ENCODE results near the gene EFCAB8.
A peak's percentile ranks its signal among the peaks of the same experiment; 100 is the strongest.
"Not testable (repeated sequence)": the region's sequence is repeated elsewhere in the genome, so short reads cannot be mapped to it uniquely, and the experiment has no call there.

EFCAB8 gene

GRCh38 chr20:32972181-32973076 lies 113.7 kb downstream of the EFCAB8 start:
- peak; percentile 87 for ATAC-seq
- peak; percentile 80 for DNase-seq

GRCh38 chr20:32973077-32973717 lies 114.5 kb downstream of the EFCAB8 start:
- DNase-seq (peak; percentile 18), ATAC-seq (no peak)

GRCh38 chr20:32974204-32975064 lies 115.7 kb downstream of the EFCAB8 start:
- not testable (repeated sequence) for DNase-seq, ATAC-seq

- DNase-seq, ATAC-seq: not testable (repeated sequence)
Observed at GRCh38 chr20:32975121-32975520, 116.4 kb downstream of the EFCAB8 start.

DNA sequence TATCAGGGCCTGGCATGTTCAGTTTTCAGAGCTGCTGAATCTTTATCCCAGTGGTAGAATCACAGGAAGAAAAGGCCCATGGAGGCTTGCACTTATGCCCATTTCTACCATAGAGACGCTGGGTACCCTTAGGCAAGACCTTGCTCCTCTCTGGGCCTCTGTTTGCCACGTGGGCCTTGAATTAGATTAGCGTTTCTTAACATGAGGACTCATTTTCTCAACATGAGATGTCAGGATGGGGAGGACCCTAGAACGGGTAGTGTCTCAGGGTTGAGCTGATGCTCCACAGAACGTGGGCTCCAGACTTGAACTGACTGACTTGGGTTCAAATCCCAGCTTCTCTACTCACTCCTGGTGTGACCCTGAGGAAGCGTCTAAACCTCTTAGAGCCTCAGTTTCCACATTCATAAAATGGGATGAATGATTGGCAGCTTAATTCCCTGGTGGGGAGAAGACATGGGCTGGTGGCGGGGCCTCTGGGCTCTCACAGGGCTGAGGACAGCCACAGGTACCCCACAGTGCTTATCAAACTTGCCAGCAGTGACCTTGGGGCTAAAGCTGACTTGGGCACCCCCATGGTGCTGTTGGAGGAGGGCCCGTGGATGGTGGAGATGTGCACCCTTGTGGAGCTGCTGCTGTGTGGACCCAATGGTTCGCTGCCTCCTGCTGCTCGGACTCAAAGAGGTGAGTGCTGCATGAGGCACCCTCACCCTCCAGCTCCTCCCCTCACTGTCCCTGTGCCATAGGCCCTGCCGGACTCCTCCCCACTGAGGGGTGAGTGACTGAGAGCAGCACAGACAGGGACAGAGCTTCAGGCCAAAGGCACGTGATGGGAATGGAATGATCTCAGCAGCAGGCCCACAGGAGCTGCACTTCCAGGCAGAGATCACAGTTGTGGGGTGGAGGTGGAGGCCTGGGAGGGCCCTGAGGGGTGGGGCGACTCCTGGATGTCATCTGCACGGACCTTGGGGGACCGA lies 117.3 kb downstream of the EFCAB8 start:
- ATAC-seq (no peak), DNase-seq (no peak)

DNA sequence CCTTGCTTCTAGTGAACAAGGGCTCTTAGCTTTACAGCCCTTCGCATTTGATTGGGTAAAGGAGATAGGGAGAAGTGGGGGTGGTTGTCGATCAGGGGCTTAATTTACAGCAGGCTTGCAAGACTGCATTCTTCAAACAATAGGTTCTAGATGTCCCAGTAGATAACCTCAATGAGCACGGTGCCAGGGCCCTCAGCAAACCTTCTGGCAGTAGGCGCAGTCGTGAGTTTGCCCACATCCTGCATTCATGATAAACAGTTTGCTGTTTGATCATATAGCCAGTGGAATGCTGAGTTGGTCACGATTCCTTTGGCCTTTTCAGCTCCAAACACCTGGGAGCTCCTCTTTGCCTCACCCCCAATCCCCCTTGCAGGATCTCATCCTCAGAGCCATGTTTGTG lies 118.0 kb downstream of the EFCAB8 start:
- DNase-seq (no peak), ATAC-seq (no peak)

GRCh38 chr20:32977281-32978008 lies 118.7 kb downstream of the EFCAB8 start:
- DNase-seq: no peak

DNA sequence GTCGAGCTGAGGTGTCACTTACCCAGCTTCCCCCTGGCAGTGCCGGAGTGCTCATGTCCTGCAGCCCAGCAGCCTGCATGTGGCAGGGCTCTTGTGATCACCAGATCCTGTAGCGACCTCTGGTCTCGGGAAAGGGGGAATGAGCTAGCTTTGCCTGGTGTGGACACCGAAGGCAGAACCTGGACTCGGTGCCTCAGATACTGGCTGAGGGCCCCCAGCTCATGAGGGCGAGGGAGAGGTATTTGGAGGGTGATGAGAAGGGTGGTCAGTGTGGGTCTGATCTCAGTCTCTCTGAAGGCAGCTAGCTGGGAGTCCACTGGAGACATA lies 119.2 kb downstream of the EFCAB8 start:
- no peak for DNase-seq
- no peak for ATAC-seq

More at GRCh38 chr20:32977281-32978008, 118.7 kb downstream of the EFCAB8 start:
- no peak for ATAC-seq

DNA sequence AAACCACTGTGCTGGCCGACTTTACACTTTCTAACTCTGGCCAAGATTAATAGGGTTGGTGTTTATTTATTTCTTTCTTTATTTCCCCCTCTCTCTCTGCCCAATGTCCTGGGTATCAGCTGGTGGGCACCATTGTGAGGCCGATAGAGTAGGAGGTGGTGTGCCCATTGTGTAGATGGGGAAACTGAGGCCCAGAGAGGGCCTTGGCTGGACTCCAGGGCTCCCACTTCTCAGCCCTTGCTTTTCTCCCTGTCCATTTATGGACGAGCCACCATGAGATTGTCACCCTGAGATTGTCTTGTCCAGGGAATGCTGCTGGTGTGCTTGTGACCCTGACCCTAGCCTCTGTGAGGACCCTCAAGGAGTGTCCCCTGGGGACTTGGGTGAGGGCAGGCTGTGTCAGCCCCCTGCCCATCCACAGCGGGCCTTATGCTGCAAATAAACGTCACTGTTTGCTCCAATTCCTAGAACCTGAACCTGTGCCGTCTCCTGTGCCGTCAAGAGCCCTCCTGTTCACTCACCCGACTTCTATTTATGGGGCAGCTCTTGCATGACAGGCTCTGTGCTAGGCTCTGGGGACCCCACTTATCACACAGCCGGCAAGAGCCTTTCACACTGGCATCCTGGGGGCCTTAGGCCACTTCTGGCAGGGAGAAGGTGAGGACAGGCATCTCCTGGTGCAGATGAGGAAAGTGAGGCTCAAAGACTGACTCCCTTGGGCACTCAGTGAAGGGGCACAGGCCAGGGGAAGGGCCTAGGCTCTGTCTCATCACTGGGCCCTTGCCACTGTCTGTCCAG lies 120.7 kb downstream of the EFCAB8 start:
- DNase-seq (no peak), ATAC-seq (no peak)

- ATAC-seq (no peak), DNase-seq (no peak)
Observed at GRCh38 chr20:32980131-32980941, 121.6 kb downstream of the EFCAB8 start.

DNA sequence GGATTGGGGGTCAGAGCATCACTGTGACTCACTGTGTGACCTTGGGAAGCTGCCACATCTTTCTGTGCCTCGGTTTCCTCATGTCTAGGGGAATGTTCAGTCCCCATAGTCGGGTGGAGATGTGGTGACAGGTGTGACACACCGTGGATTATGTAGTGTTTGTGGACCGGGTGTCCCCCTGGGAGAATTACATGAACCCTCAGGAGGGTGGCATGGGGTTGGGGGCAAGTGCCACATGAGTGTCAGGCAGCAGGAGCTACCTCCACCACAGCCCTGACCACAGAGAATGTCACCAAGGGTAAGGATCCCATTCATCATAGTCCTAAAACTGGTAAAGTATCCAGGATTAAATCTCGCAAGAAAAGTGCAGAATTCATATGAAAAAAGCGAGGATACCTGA lies 122.3 kb downstream of the EFCAB8 start:
- DNase-seq: no peak
- ATAC-seq: no peak

DNA sequence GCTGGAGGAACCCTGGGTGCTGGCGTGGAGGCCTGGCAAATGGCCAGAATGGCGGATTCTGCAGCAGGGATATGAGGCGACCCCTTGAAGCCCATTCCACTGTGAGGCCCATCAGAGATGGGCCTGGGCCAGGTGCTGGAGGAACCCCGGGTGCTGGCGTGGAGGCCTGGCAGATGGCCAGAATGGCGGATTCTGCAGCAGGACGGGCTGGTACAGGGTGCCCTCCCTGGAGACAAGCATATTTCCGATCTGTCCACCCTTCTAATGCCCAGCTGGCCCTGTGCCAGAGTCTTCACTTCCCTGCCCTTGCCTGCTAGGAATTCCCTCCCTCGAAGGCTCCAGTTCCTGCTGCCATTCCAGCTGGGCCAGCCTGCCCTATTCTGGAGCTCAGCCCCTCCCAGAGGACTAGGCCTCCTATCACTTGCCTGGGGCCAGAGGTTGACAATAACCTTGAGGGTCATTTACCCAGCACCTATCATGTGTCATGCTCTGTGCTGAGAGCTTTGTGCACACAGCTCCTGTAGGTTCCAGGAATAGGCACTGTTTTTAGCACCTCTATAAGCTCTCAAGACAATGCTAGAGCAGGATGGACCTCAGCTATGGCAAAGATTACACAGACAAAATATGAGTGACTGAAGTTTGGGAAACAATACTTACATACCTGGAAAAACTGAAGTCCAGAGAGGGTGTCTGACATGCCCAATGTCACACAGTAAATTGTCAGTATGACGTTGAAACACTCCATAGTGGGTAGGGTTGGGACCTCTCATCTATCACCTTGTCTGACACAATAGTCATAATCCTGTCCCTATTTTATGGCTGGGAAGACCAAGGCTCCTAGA lies 124.1 kb downstream of the EFCAB8 start:
- no peak for ATAC-seq
- DNase-seq: no peak

- no peak for ATAC-seq
Observed at GRCh38 chr20:32983459-32984112, 124.9 kb downstream of the EFCAB8 start.

GRCh38 chr20:32984196-32984595 lies 125.5 kb downstream of the EFCAB8 start:
- ATAC-seq (no peak), DNase-seq (no peak)

More at GRCh38 chr20:32983459-32984112, 124.9 kb downstream of the EFCAB8 start:
- DNase-seq: no peak

GRCh38 chr20:32984631-32985354 lies 126.1 kb downstream of the EFCAB8 start:
- ATAC-seq: no peak
- no peak for DNase-seq

- no peak for DNase-seq
- ATAC-seq: no peak
Observed at GRCh38 chr20:32985596-32985995, 126.9 kb downstream of the EFCAB8 start.
